GM12891 (cell line): ENCODE measurements around the gene DCDC2B.

Source experiments
- POLR2A ChIP-seq: IDR thresholded peaks from 2 replicates; pipeline ENCODE4 v1.6.1; 2011; ENCODE audit warnings: low read depth, low read length, control low read depth
- POLR2AphosphoS5 ChIP-seq: IDR thresholded peaks from 2 replicates; pipeline ENCODE4 v1.6.1; 2011; ENCODE audit warnings: low read depth, low read length, control low read depth

GRCh38 chr1:32195531-32195930 is 13.4 kb upstream of the DCDC2B start:
- TF ChIP-seq POLR2A (no peak), POLR2AphosphoS5 (no peak)
